GM23338 (cell line): ENCODE measurements around the gene POLR2H. TPM values are rescaled to one million over a fixed set of nuclear protein-coding genes. Genes with fewer than 3 reads are reported as not detected.

ENCODE experiments used
- ATAC-seq: fragments of 200-7000 bp; cut with Tn5 transposase; 3 replicates; pipeline ENCODE4 v1.9.1; 2020
- DNase-seq: peaks from one replicate; pipeline ENCODE4 v3.0.0-alpha.2; 2015; ENCODE audit warnings: low spot score
- H2AFZ ChIP-seq: fragments of 200-600 bp; sonication (generic); 2 replicates; pipeline ENCODE4 v1.8.0; 2016; ENCODE audit warnings: antibody characterized with exemption, mild to moderate bottlenecking, moderate library complexity
- H3F3A ChIP-seq: fragments of 200-600 bp; sonication (generic); replicated peaks from 2 replicates; pipeline ENCODE4 v1.8.0; 2017; ENCODE audit warnings: antibody characterized with exemption, mixed run types, low read depth
- H3K27ac ChIP-seq: fragments of 200-600 bp; sonication (generic); 2 replicates; pipeline ENCODE4 v1.6.1; 2016; ENCODE audit warnings: low read depth
- H3K27me3 ChIP-seq: fragments of 200-600 bp; sonication (generic); 2 replicates; pipeline ENCODE4 v1.8.0; 2016; ENCODE audit warnings: mild to moderate bottlenecking, mixed run types, moderate library complexity; ENCODE audit not compliant: insufficient read depth
- H3K36me3 ChIP-seq: fragments of 200-600 bp; sonication (generic); 2 replicates; pipeline ENCODE4 v1.8.0; 2016; ENCODE audit warnings: mild to moderate bottlenecking; ENCODE audit not compliant: insufficient read depth
- H3K4me1 ChIP-seq: fragments of 200-600 bp; sonication (generic); 2 replicates; pipeline ENCODE4 v1.8.0; 2016; ENCODE audit warnings: mild to moderate bottlenecking, moderate library complexity; ENCODE audit not compliant: insufficient read depth
- H3K4me2 ChIP-seq: fragments of 200-600 bp; sonication (generic); 2 replicates; pipeline ENCODE4 v1.7.1; 2017; ENCODE audit warnings: mixed run types
- H3K4me3 ChIP-seq: fragments of 200-600 bp; sonication (generic); 2 replicates; pipeline ENCODE4 v1.6.1; 2016; ENCODE audit warnings: mixed run types
- H3K79me2 ChIP-seq: fragments of 200-600 bp; sonication (generic); replicated peaks from 2 replicates; pipeline ENCODE4 v1.8.0; 2017; ENCODE audit warnings: mild to moderate bottlenecking; ENCODE audit not compliant: insufficient read depth
- H3K9me2 ChIP-seq: fragments of 200-600 bp; sonication (generic); 2 replicates; pipeline ENCODE4 v1.8.0; 2017; ENCODE audit not compliant: insufficient read depth
- H4K20me1 ChIP-seq: fragments of 200-600 bp; sonication (generic); replicated peaks from 2 replicates; pipeline ENCODE4 v1.8.0; 2017; ENCODE audit warnings: mild to moderate bottlenecking; ENCODE audit not compliant: insufficient read depth
- H3K27ac Mint-ChIP-seq: 2 replicates; pipeline ENCODE4 v1.8.0; 2020; ENCODE audit warnings: inconsistent platforms, mild to moderate bottlenecking, moderate library complexity, mixed read lengths
- H3K27me3 Mint-ChIP-seq: 3 replicates; pipeline ENCODE4 v1.8.0; 2022; ENCODE audit warnings: low read depth, mild to moderate bottlenecking, moderate library complexity, mixed read lengths, inconsistent platforms; ENCODE audit not compliant: insufficient read depth, poor library complexity
- H3K36me3 Mint-ChIP-seq: 3 replicates; pipeline ENCODE4 v1.8.0; 2021; ENCODE audit warnings: low read depth, mild to moderate bottlenecking, inconsistent platforms, moderate library complexity, mixed read lengths
- H3K4me1 Mint-ChIP-seq: 3 replicates; pipeline ENCODE4 v1.8.0; 2020; ENCODE audit warnings: mild to moderate bottlenecking, inconsistent platforms, mixed read lengths
- H3K4me3 Mint-ChIP-seq: 3 replicates; pipeline ENCODE4 v1.8.0; 2021; ENCODE audit warnings: moderate library complexity, mild to moderate bottlenecking, inconsistent platforms, mixed read lengths
- H3K9me3 Mint-ChIP-seq: 3 replicates; pipeline ENCODE4 v1.8.0; 2020; ENCODE audit warnings: moderate library complexity, mild to moderate bottlenecking, inconsistent platforms, mixed read lengths
- CREB1 ChIP-seq: fragments of 250-450 bp; sonication (Bioruptor Pico); IDR thresholded peaks from 2 replicates; pipeline ENCODE4 v1.5.0; 2020; ENCODE audit warnings: low read depth, mild to moderate bottlenecking, moderate library complexity
- JUNB ChIP-seq: IDR thresholded peaks from one replicate; pipeline ENCODE4 v1.6.1; 2016; ENCODE audit warnings: antibody characterized with exemption; ENCODE audit not compliant: unreplicated experiment
- POLR2AphosphoS5 ChIP-seq: IDR thresholded peaks from 2 replicates; pipeline ENCODE4 v1.6.1; 2016; ENCODE audit warnings: antibody characterized with exemption, low read depth
- REST ChIP-seq: IDR thresholded peaks from one replicate; pipeline ENCODE4 v1.6.1; 2018; ENCODE audit warnings: antibody characterized with exemption; ENCODE audit not compliant: unreplicated experiment
- STAT1 ChIP-seq: IDR thresholded peaks from one replicate; pipeline ENCODE4 v1.6.1; 2016; ENCODE audit warnings: antibody characterized with exemption; ENCODE audit not compliant: unreplicated experiment
- ZNF114 ChIP-seq: fragments of 250-450 bp; sonication (Bioruptor Pico); IDR thresholded peaks from 2 replicates; pipeline ENCODE4 v1.5.0; 2020; ENCODE audit warnings: mild to moderate bottlenecking, moderate library complexity
- long read RNA-seq: library from polyadenylated mRNA; unstranded; transcript quantifications from one replicate; pipeline ENCODE4 v2.0.0, GENCODE V29; 2020; ENCODE audit not compliant: unreplicated experiment
- polyA plus RNA-seq: library from polyadenylated mRNA; unstranded; fragments of >200 nt; fragmentation: Nextera tagmentation; extraction: Ambion mirVana; gene quantifications from 2 replicates; pipeline ENCODE4 v1.2.1, GENCODE V29; 2016
- total RNA-seq: library from RNA; depleted of rRNA; stranded (reverse); fragments of >200 nt; shearing (Covaris generic); gene quantifications from 2 replicates; pipeline ENCODE4 v1.2.3, GENCODE V29; 2014; rRNA removed

The POLR2H gene
- total RNA-seq (182 and 199 TPM in 2 replicates), polyA plus RNA-seq (190 and 205 TPM in 2 replicates)
- long read RNA-seq, transcript POLR2H-202 (5 exons, 878 nt) = major isoform, 9 of 86 reads
- long read RNA-seq, partial matches to known transcripts = 64 of 86 reads
- long read RNA-seq, other reads (novel, unspliced or antisense) = 9 of 86 reads

- ATAC-seq = peak; percentile 55
- Histone ChIP-seq H3K4me3 (peak within 1 kb of the TSS; percentile 82), H3K9me2 (no peaks in the 10 kb centered on the region), H3K4me2 (peak within 1 kb of the TSS; percentile 96), H3K36me3 (peaks cover 7% of the 10 kb centered on the region), H3K79me2 (peaks cover 23% of the 10 kb centered on the region), H3K4me1 (peaks cover 19% of the 10 kb centered on the region), H3F3A (peaks cover 3% of the 10 kb centered on the region; the same call in 1 of the 2 replicates), H2AFZ (peak within 1 kb of the TSS; percentile 43; the same call in 1 of the 2 replicates), H4K20me1 (peaks cover 3% of the 10 kb centered on the region; the same call in 1 of the 2 replicates), H3K27me3 (peaks cover 14% of the 10 kb centered on the region), H3K27ac (peak within 1 kb of the TSS; percentile 88)
- H3K27me3 Mint-ChIP-seq = peaks cover 22% of the 10 kb centered on the region
- H3K27ac Mint-ChIP-seq = peak within 1 kb of the TSS; percentile 90
- H3K36me3 Mint-ChIP-seq = peaks cover 35% of the 10 kb centered on the region
- no peak for TF ChIP-seq ZNF114
- TF ChIP-seq CREB1 = no peak
- TF ChIP-seq STAT1 = no peak
- TF ChIP-seq REST = no peak
- peak; percentile 72 for TF ChIP-seq POLR2AphosphoS5
- peaks cover 25% of the 10 kb centered on the region for H3K4me1 Mint-ChIP-seq
- peak within 1 kb of the TSS; percentile 99 for H3K4me3 Mint-ChIP-seq
- peaks cover 2% of the 10 kb centered on the region; the same call in 1 of the 3 replicates for H3K9me3 Mint-ChIP-seq
- DNase-seq = peak; percentile 80
Observed at GRCh38 chr3:184361532-184361931, at the start of gene POLR2H, which contains the start of gene CLCN2. POLR2H (plus strand) TSS chr3:184361710; CDS start chr3:184363493, 1,783 bp downstream. CLCN2 (minus strand) TSS chr3:184361605; CDS start chr3:184361479, 126 bp downstream.

GRCh38 chr3:184314363-184314699 is 47.2 kb upstream of the POLR2H start, which contains the start of gene EIF4G1:
EIF4G1 (plus strand) TSS chr3:184314606; CDS start chr3:184315797, 1,191 bp downstream.
- Histone ChIP-seq H3K27me3 (no peaks in the 10 kb centered on the region), H3K9me2 (no peaks in the 10 kb centered on the region), H3K4me1 (peaks cover 11% of the 10 kb centered on the region), H3K27ac (peak within 1 kb of the TSS; percentile 96), H3K4me2 (peak within 1 kb of the TSS; percentile 93), H3K79me2 (peaks cover 47% of the 10 kb centered on the region), H3K36me3 (peaks cover 17% of the 10 kb centered on the region; the same call in 1 of the 2 replicates), H4K20me1 (peaks cover 35% of the 10 kb centered on the region), H3F3A (peaks cover 8% of the 10 kb centered on the region; the same call in 1 of the 2 replicates), H3K4me3 (peak within 1 kb of the TSS; percentile 92), H2AFZ (peak within 1 kb of the TSS; percentile 9; the same call in 1 of the 2 replicates)
- DNase-seq (peak; percentile 95), ATAC-seq (peak; percentile 75)
- Mint-ChIP-seq H3K9me3 (no peaks in the 10 kb centered on the region), H3K4me3 (peak within 1 kb of the TSS; percentile 92), H3K36me3 (peaks cover 46% of the 10 kb centered on the region), H3K27me3 (peaks cover 21% of the 10 kb centered on the region), H3K4me1 (peaks cover 24% of the 10 kb centered on the region), H3K27ac (peak within 1 kb of the TSS; percentile 92)
- peak; percentile 70 for TF ChIP-seq POLR2AphosphoS5
- TF ChIP-seq JUNB = no peak
